ENCODE measurements around the gene CBX5. TPM values are rescaled to one million over a fixed set of nuclear protein-coding genes. Genes with fewer than 3 reads are reported as not detected.
"Not testable (repeated sequence)": the region's sequence is repeated elsewhere in the genome, so short reads cannot be mapped to it uniquely, and the experiment has no call there.

The CBX5 gene
- polyA plus RNA-seq, 12 donors: 57.6 to 108 (median 87.4) TPM

GRCh38 chr12:54200412-54200811 is 79.5 kb downstream of the CBX5 start:
- DNase-seq: no peak

DNA sequence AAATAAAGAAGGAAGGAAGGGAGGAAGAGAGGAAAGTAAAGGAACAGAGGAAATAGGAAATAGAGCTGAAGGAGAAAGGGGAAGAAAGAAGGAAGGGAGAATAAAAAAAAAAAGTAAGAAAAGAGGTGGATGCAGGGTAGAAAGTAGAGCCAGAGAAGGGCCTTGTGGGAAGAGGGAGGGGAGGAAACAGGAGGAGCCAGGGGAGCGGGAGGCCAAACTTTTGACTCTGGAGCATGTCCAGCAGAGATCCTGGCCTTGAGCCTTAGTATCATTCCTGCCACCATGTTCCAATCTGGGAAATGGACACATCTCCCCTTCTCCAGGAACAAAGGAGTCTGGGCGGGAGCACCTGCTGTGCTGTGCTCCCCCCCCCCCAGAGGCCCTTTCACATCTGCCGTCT is 80.0 kb downstream of the CBX5 start:
- DNase-seq: no peak

DNA sequence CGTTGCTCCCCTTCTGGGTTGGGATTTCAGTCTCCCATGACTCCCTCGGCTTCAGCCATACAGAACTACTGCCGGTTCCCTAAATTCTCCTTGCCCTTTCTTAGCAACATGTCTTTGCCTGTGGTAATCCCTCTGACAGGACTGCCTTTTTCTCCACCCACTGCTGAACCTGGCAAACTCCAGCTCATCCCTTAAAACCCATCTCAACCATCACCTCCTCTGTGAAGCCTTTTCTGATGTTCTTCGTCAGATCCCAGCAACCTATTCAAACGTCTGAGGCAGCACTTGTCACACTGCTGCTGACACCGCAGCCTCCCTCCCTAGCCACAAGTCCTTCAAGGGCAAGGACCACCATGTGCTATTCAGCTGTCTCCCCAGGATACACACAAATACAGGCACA is 80.9 kb downstream of the CBX5 start:
- DNase-seq: no peak

GRCh38 chr12:54197431-54197909 is 82.5 kb downstream of the CBX5 start:
- DNase-seq: no peak

- no peak for DNase-seq
Measured at GRCh38 chr12:54197010-54197409, 82.9 kb downstream of the CBX5 start.

DNA sequence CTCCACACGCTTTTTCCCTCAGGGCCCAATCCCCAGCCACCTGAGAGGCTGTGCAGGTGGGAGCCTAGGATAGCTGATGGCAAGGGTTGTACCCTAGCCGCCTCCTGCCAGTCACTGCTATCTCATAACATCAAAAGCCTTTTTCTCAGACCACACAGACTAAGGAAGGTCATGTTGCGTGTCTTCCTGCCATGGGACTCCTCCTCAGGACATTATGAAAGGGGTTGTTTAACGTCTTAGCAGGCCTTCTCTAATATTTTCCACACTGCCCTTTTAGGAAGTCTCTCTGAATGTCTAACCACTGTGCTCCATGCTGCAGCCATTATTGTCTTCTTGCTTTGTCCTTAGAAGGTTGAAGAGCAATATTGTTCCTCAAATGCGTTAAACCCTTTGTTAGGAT is 83.5 kb downstream of the CBX5 start:
- DNase-seq: no peak

GRCh38 chr12:54195737-54196347 is 84.1 kb downstream of the CBX5 start:
- no peak for DNase-seq

GRCh38 chr12:54195080-54195736 is 84.7 kb downstream of the CBX5 start:
- DNase-seq: no peak

- not testable (repeated sequence) for DNase-seq
Measured at GRCh38 chr12:54194611-54195010, 85.3 kb downstream of the CBX5 start.

DNA sequence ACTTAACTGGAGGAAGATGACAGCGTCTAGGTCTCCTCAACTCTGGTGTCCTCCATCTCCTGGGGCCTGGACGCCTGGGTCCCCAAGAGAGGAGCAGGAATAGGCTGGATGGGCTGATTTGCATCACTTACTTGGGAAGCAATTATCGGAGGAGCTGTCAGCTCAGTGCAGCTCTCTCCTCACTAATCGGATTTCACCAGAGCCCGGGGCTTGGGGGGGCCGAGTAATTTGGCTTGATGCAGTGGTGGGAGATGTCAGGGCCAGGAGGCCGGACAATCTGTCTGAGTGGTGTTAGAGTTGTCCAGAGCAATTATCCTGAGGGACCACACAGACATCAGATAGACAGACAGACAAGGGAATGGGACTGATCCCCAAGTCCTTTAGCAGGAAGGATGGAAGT is 86.5 kb downstream of the CBX5 start:
- DNase-seq: no peak

DNA sequence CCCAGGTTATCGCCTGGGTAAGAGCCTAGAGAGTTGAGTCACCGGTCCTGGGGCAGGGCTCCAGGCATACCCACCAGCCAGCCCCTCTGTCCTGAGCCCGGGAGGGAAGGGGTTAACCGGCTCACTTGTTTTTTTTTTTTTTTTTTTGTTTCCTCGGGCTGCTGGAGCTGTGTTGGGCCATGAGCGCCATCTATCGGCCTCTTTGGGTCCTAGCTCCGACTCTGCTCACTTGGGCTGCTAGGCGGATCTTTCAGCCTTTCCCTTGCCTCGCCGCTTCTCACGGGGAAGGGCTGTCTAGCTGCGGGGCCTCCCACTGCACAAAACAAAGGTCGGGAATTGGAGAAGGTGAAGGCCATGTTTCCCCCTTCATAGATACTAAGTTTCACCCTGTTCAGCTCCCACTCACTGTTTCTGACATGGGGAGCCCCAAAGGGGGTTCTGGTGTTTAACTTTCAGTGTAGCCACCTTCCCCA is 88.3 kb downstream of the CBX5 start:
- DNase-seq: peak; percentile 93

- no peak for DNase-seq
Measured at GRCh38 chr12:54191126-54191525, 88.8 kb downstream of the CBX5 start.

- no peak for DNase-seq
Measured at GRCh38 chr12:54189198-54189539, 90.8 kb downstream of the CBX5 start.

DNA sequence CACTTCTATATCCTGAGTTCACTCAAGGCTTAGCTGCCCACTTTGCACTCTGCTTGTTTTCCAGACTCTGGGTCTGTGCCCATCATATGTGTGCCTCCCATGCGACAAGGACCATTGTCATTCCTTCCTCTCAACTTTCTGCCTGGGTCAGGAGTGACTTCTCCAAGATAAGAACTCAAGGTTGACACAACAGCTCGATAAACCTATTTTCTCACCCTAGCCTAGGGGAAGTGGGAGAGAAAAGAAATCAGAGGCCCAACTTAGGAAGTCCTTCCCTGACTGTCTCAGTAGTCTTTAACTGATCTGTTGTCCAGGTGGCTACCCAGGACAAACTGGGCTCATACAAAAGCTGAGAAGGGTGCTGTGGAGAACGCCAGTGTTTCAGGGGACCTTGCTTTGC is 92.8 kb downstream of the CBX5 start:
- no peak for DNase-seq

DNA sequence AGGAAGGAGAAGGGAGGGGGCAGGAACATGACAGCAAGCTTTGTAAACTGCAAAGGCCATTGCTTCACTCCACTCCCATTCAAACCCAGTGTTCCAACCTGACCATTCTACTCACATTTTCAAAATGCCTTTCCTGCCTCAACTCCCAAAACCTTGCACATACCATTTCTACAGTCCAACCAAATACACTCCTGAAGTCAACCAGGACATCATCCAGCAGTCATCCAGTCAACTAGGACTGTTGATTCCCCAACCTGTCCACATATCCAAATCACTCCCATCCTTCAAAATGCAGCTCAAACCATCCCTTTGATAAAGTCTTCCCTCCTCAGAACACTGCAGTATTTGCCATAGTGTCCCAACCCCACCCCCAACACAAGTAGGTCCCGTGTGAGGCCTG is 94.0 kb downstream of the CBX5 start:
- no peak for DNase-seq

DNA sequence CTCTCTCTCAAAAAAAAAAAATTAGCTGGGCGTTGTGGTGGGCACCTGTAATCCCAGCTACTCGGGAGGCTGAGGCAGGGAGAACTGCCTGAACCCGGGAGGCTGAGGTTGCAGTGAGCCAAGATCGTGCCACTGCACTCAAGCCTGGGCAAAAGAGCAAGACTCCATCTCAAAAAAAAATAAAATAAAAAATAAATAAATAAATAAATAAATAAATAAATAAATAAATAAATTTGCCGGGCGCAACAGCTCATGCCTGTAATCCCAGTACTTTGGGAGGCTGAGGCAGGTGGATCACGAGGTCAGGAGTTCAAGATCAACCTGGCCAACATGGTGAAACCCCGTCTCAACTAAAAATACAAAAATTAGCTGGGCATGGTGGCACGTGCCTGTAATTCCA is 94.6 kb downstream of the CBX5 start:
- not testable (repeated sequence) for DNase-seq

GRCh38 chr12:54184024-54184805 is 95.7 kb downstream of the CBX5 start:
- DNase-seq: no peak

GRCh38 chr12:54182981-54183380 is 96.9 kb downstream of the CBX5 start:
- no peak for DNase-seq

DNA sequence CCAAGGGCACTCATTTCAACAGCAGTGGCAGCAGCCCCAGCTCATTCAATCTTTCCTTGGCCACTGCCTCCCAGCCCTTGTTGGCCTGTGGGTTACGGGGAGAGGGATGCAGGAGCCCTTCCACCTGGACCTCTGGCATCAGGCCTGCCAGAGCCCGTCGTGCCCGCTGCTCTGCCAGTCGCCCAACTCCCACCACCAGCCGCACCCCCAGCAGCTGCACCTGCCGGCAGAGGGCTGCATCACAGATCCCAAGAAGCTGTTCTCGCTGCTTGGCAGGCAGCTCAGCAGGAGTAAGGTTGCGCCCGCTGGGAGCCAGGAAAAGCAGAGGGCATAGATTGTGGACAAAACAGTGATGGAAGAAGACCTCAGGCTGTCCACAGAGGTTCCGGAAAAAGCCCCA is 97.8 kb downstream of the CBX5 start:
- no peak for DNase-seq

Measured in muscle of arm (tissue), 12 donors.